Spleen (tissue), 3 donors: ENCODE measurements around the gene ADNP.

Source experiments
- POLR2A ChIP-seq, 3 donors: fragments of 450-650 bp; IDR thresholded peaks; one replicate each; pipeline ENCODE4 v1.5.1; 2017; ENCODE audit warnings: antibody characterized with exemption in 3 of 3, mild to moderate bottlenecking in 1 of 3
- POLR2AphosphoS5 ChIP-seq, 3 donors: sonication (generic); formaldehyde crosslinking; IDR thresholded peaks; one replicate each; pipeline ENCODE4 v1.5.1; 2017; ENCODE audit warnings: antibody characterized with exemption in 3 of 3

GRCh38 chr20:50865591-50865990, 65.6 kb downstream of the ADNP start:
- TF ChIP-seq POLR2AphosphoS5 (IDR thresholded peaks at IDR 0.05) (no peak), POLR2A (IDR thresholded peaks at IDR 0.05) (no peak)
